CD14-positive monocyte (primary cell): ENCODE results near the gene PSMC1. TPM values are rescaled to one million over a fixed set of nuclear protein-coding genes. Genes with fewer than 3 reads are reported as not detected.

Experiments used
- DNase-seq, 3 donors: peaks; one replicate each; pipeline ENCODE4 v3.0.0-alpha.2; 2011 to 2022
- H2AFZ ChIP-seq: 2 replicates; pipeline ENCODE4 v1.6.0; 2012; ENCODE audit warnings: mild to moderate bottlenecking, low read depth, low read length, inconsistent platforms; ENCODE audit not compliant: insufficient read depth, poor library complexity, severe bottlenecking
- H3K27ac ChIP-seq, 2 donors: 1 replicate in 1 of 2; 2 replicates in 1 of 2; pipeline ENCODE4 v1.5.1; 2012 to 2013; ENCODE audit warnings: low read length in 2 of 2, control low read depth in 1 of 2, inconsistent platforms in 1 of 2, low read depth in 1 of 2, mild to moderate bottlenecking in 1 of 2
- H3K27me3 ChIP-seq, 2 donors: one replicate each; pipeline versions ENCODE4 v1.6.0 to v1.6.1; 2011 to 2013; ENCODE audit warnings: low read length in 2 of 2; ENCODE audit not compliant: control insufficient read depth in 2 of 2, insufficient read depth in 2 of 2
- H3K36me3 ChIP-seq, 2 donors: replicated peaks in 1 of 2; 1 replicate in 1 of 2; 2 replicates in 1 of 2; pipeline versions ENCODE4 v1.5.1 to v1.6.1; 2012 to 2013; ENCODE audit warnings: low read length in 2 of 2, control low read depth in 1 of 2, inconsistent platforms in 1 of 2, mild to moderate bottlenecking in 1 of 2; ENCODE audit not compliant: insufficient read depth in 2 of 2, control insufficient read depth in 1 of 2
- H3K4me1 ChIP-seq, 2 donors: 1 replicate in 1 of 2; 2 replicates in 1 of 2; pipeline versions ENCODE4 v1.5.1 to v1.6.1; 2012 to 2013; ENCODE audit warnings: low read length in 2 of 2, control low read depth in 1 of 2, inconsistent platforms in 1 of 2, mild to moderate bottlenecking in 1 of 2, moderate library complexity in 1 of 2; ENCODE audit not compliant: insufficient read depth in 2 of 2, control insufficient read depth in 1 of 2
- H3K4me2 ChIP-seq: replicated peaks from 2 replicates; pipeline ENCODE3; 2012; ENCODE audit warnings: low read length, moderate library complexity, mild to moderate bottlenecking; ENCODE audit not compliant: poor library complexity, severe bottlenecking; ENCODE audit errors: extremely low read depth
- H3K4me3 ChIP-seq, 3 experiments: fragments of 200-600 bp in 1 of 3; sonication (generic) in 1 of 3; replicated peaks in 1 of 3; 1 replicate in 2 of 3; 2 replicates in 1 of 3; pipeline ENCODE4 v1.5.1; 2011 to 2013; ENCODE audit warnings: low read length in 3 of 3, mild to moderate bottlenecking in 3 of 3, control low read depth in 2 of 3, low read depth in 2 of 3, inconsistent platforms in 1 of 3, moderate library complexity in 1 of 3
- H3K79me2 ChIP-seq: 2 replicates; pipeline ENCODE4 v1.6.0; 2012; ENCODE audit warnings: mild to moderate bottlenecking, control low read depth, inconsistent platforms, low read length, moderate library complexity; ENCODE audit not compliant: insufficient read depth
- H3K9ac ChIP-seq: 2 replicates; pipeline ENCODE4 v1.6.0; 2017; ENCODE audit warnings: low read length, mild to moderate bottlenecking; ENCODE audit not compliant: insufficient read depth, poor library complexity, severe bottlenecking
- H3K9me3 ChIP-seq, 2 donors: replicated peaks in 1 of 2; 1 replicate in 1 of 2; 2 replicates in 1 of 2; pipeline versions ENCODE4 v1.5.1 to v1.6.1; 2012 to 2013; ENCODE audit warnings: low read length in 2 of 2, control low read depth in 1 of 2; ENCODE audit not compliant: control insufficient read depth in 1 of 2, insufficient read depth in 1 of 2
- H4K20me1 ChIP-seq: 2 replicates; pipeline ENCODE4 v1.6.0; 2012; ENCODE audit warnings: mild to moderate bottlenecking, low read length, control low read depth, moderate library complexity; ENCODE audit not compliant: insufficient read depth
- H3K27ac Mint-ChIP-seq, 7 donors: one replicate each; pipeline ENCODE4 v1.8.0; 2020; ENCODE audit warnings: mild to moderate bottlenecking in 7 of 7, mixed read lengths in 7 of 7, moderate library complexity in 6 of 7, inconsistent platforms in 2 of 7
- H3K27me3 Mint-ChIP-seq, 3 donors: one replicate each; pipeline ENCODE4 v1.8.0; 2021 to 2022; ENCODE audit warnings: low read depth in 3 of 3, mild to moderate bottlenecking in 3 of 3, mixed read lengths in 3 of 3, moderate library complexity in 3 of 3, inconsistent platforms in 1 of 3
- H3K36me3 Mint-ChIP-seq, 2 donors: one replicate each; pipeline ENCODE4 v1.8.0; 2020; ENCODE audit warnings: mixed read lengths in 2 of 2, inconsistent platforms in 1 of 2, mild to moderate bottlenecking in 1 of 2
- H3K4me1 Mint-ChIP-seq: one replicate; pipeline ENCODE4 v1.8.0; 2020; ENCODE audit warnings: mild to moderate bottlenecking, mixed read lengths
- H3K4me3 Mint-ChIP-seq, 2 donors: one replicate each; pipeline ENCODE4 v1.8.0; 2020; ENCODE audit warnings: mild to moderate bottlenecking in 2 of 2, mixed read lengths in 2 of 2, moderate library complexity in 1 of 2
- H3K9me3 Mint-ChIP-seq, 7 donors: one replicate each; pipeline ENCODE4 v1.8.0; 2020 to 2022; ENCODE audit warnings: mixed read lengths in 7 of 7, mild to moderate bottlenecking in 6 of 7, moderate library complexity in 6 of 7, inconsistent platforms in 2 of 7
- WGBS: methylation state at CpG from one replicate; pipeline ENCODE4 v1.1.5; 2013; ENCODE audit warnings: missing lambda C conversion rate; ENCODE audit not compliant: insufficient coverage; 5-methylcytosine and 5-hydroxymethylcytosine counted together
- intact Hi-C, 2 donors: fragments of 100-400 bp; cut with micrococcal nuclease; formaldehyde crosslinking; loops; one replicate each; pipeline versions ENCODE4 v1.15.0 to v1.15.1; 2023
- polyA plus RNA-seq, 3 donors: library from polyadenylated mRNA; depleted of rRNA in 1 of 3; unstranded in 2 of 3; stranded (reverse) in 1 of 3; fragments of 300-500 nt in 2 of 3; fragments of >200 nt in 1 of 3; fragmentation: Illumina TruSeq in 2 of 3; gene quantifications; 1 replicate in 2 of 3; 2 replicates in 1 of 3; pipeline ENCODE4 v1.2.3, GENCODE V29; 2012 to 2021
- TF ChIP-seq, protein P1 (sequence below): fragments of 200-600 bp; IDR thresholded peaks from one replicate; pipeline ENCODE4 v1.8.0; 2022; ENCODE audit warnings: antibody characterized with exemption, mild to moderate bottlenecking

The PSMC1 gene
- polyA plus RNA-seq, 3 donors, result 53.4 to 158 (median 128) TPM

DNA sequence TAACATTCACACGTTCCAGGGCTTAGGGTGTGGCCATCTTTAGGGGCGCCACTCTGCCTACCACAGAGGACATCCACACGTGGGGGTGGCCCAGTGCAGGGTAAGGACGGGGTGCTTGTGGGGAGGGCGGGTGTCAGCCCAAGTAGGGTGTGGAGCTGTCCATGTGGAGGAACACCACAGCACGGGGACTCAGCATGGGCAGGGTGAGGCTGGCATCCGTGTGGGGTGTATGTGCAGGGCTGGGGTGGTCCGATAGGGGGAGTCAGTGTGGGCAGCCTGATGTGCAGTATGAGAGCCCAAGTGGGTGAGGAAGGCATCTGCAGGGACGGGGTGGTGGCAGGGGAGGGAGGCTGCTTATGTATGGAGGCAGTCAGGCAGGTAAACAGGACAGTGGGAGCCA is 17.7 kb downstream of the PSMC1 start:
- no peaks in the 10 kb centered on the region for H3K27me3 ChIP-seq
- H3K27ac ChIP-seq, result peak overlapping the region in 1 of 2 donors; percentile 26
- intact Hi-C loops, result no loop called here
- H3K27me3 Mint-ChIP-seq, result peaks cover 0 to 2% (median 0%) of the 10 kb centered on the region in 3 donors
- no peak overlapping the region for H3K4me2 ChIP-seq
- H3K9me3 ChIP-seq, result no peaks in the 10 kb centered on the region
- H4K20me1 ChIP-seq, result peaks cover 4% of the 10 kb centered on the region
- peaks cover 73 to 95% of the 10 kb centered on the region in 2 donors for H3K36me3 Mint-ChIP-seq
- H3K36me3 ChIP-seq, result peaks cover 69 to 96% of the 10 kb centered on the region in 2 donors
- peak overlapping the region in 5 of 7 donors; percentile 3 to 47 (median 33) for H3K27ac Mint-ChIP-seq
- DNase-seq, result no peak
- peaks cover 9% of the 10 kb centered on the region for H3K4me1 Mint-ChIP-seq
- H3K9me3 Mint-ChIP-seq, result no peaks in the 10 kb centered on the region
- no peaks in the 10 kb centered on the region for H3K79me2 ChIP-seq
- 96% methylated on average over 8 of the region's 9 CpGs for WGBS
- no peak overlapping the region for H2AFZ ChIP-seq
- no peaks in the 10 kb centered on the region for H3K4me1 ChIP-seq
- H3K4me3 ChIP-seq, result no peak overlapping the region
- no peak overlapping the region for H3K9ac ChIP-seq
- TF ChIP-seq, protein P1, sequence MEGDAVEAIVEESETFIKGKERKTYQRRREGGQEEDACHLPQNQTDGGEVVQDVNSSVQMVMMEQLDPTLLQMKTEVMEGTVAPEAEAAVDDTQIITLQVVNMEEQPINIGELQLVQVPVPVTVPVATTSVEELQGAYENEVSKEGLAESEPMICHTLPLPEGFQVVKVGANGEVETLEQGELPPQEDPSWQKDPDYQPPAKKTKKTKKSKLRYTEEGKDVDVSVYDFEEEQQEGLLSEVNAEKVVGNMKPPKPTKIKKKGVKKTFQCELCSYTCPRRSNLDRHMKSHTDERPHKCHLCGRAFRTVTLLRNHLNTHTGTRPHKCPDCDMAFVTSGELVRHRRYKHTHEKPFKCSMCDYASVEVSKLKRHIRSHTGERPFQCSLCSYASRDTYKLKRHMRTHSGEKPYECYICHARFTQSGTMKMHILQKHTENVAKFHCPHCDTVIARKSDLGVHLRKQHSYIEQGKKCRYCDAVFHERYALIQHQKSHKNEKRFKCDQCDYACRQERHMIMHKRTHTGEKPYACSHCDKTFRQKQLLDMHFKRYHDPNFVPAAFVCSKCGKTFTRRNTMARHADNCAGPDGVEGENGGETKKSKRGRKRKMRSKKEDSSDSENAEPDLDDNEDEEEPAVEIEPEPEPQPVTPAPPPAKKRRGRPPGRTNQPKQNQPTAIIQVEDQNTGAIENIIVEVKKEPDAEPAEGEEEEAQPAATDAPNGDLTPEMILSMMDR, result no peak
- no peak overlapping the region for H3K4me3 Mint-ChIP-seq

DNA sequence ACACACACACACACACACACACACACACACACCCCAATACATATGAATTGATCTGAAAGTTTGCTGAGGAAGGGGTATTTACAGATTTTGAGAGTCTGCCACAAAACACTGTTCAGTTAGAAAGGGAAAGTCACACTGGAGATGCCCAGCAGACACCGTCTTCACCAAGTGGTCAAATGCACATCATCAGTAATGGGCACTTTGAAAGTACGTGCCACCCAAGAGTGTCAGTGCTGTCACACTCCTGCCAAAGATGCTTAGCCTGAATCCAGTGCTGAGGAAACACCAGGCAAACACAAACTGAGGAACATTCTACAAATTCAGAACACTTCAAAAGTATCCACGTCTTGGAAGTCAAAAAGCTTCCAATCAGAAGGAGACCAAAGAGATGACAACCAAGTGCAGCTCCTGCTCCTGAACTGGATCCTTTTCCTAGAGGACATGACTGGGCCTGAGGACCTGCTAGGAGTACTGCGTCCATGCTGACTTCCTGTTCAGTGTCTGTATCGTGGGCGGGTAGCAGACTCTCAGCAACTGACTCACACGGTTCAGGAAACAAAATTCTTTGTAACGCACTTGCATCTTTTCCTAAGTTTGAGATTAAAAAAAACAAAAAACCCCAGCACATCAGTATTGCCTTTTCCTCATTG is 18.6 kb downstream of the PSMC1 start:
- H3K36me3 ChIP-seq, result peaks cover 69 to 96% of the 10 kb centered on the region in 2 donors
- no peak overlapping the region for H2AFZ ChIP-seq
- no peaks in the 10 kb centered on the region for H3K4me1 ChIP-seq
- H3K79me2 ChIP-seq, result no peaks in the 10 kb centered on the region
- Mint-ChIP-seq H3K9me3 (no peaks in the 10 kb centered on the region), H3K36me3 (peaks cover 69 to 95% of the 10 kb centered on the region in 2 donors), H3K4me1 (peaks cover 9% of the 10 kb centered on the region), H3K27ac (peak overlapping the region; percentile 27 to 85 (median 61)), H3K4me3 (no peak overlapping the region), H3K27me3 (peaks cover 0 to 2% (median 0%) of the 10 kb centered on the region in 3 donors)
- H4K20me1 ChIP-seq, result peaks cover 4% of the 10 kb centered on the region
- H3K4me3 ChIP-seq, result no peak overlapping the region
- no peak for DNase-seq
- peak overlapping the region in 1 of 2 donors; percentile 64 for H3K27ac ChIP-seq
- no peak overlapping the region for H3K9ac ChIP-seq
- TF ChIP-seq, protein P1, result no peak
- H3K4me2 ChIP-seq, result no peak overlapping the region
- WGBS, result 72% methylated on average over 5 of the region's 8 CpGs
- no peaks in the 10 kb centered on the region for H3K9me3 ChIP-seq
- no peaks in the 10 kb centered on the region for H3K27me3 ChIP-seq
- intact Hi-C loops, result no loop called here
